ENCODE measurements around the gene COX7A2L. TPM values are rescaled to one million over a fixed set of nuclear protein-coding genes. Genes with fewer than 3 reads are reported as not detected.

Gene COX7A2L
- total RNA-seq, 1 donor from 2014 or later, result 109 TPM

GRCh38 chr2:42300527-42300926 is 60.5 kb downstream of the COX7A2L start:
- Histone ChIP-seq H3K4me3 (no peak overlapping the region), H3K36me3 (peaks cover 43% of the 10 kb centered on the region), H3K9me3 (replicated peaks) (no peaks in the 10 kb centered on the region), H3K4me1 (no peaks in the 10 kb centered on the region), H3K27me3 (ENCODE audit: low read depth) (no peaks in the 10 kb centered on the region), H3K27ac (replicated peaks) (no peak overlapping the region)
- TF ChIP-seq CTCF (IDR thresholded peaks at IDR 0.05; ENCODE audit: borderline replicate concordance), result no peak
- DNase-seq, result no peak
- intact Hi-C loops (cut with micrococcal nuclease), result no loop called here

Other genes starting within 250 kb of the COX7A2L start
- 4.3 TPM for gene EML4, start 191.9 kb downstream of the COX7A2L start, total RNA-seq
- not detected for gene KCNG3, start 132.8 kb upstream of the COX7A2L start, total RNA-seq
- gene MTA3, start 207.4 kb upstream of the COX7A2L start, total RNA-seq, result 18.1 TPM